Fibroblast of lung (primary cell): ENCODE results near the gene OR1L8. TPM values are rescaled to one million over a fixed set of nuclear protein-coding genes. Genes with fewer than 3 reads are reported as not detected.

Experiments used
- DNase-seq, 2 donors: peaks; one replicate each; pipeline versions ENCODE4 v3.0.0 to v3.0.0-alpha.2; 2010; ENCODE audit warnings: low read depth in 2 of 2
- H2AFZ ChIP-seq: 2 replicates; pipeline ENCODE4 v1.5.1; 2012; ENCODE audit warnings: low read length, control low read depth, inconsistent platforms
- H3K27ac ChIP-seq: 2 replicates; pipeline ENCODE4 v1.5.1; 2011; ENCODE audit warnings: low read length, control low read depth; ENCODE audit not compliant: insufficient read depth
- H3K27me3 ChIP-seq: 2 replicates; pipeline ENCODE4 v1.5.1; 2011; ENCODE audit warnings: mild to moderate bottlenecking, low read length; ENCODE audit not compliant: control insufficient read depth, insufficient read depth
- H3K36me3 ChIP-seq: 2 replicates; pipeline ENCODE4 v1.5.1; 2011; ENCODE audit warnings: low read length; ENCODE audit not compliant: control insufficient read depth, insufficient read depth
- H3K4me1 ChIP-seq: 2 replicates; pipeline ENCODE4 v1.5.1; 2011; ENCODE audit warnings: low read length; ENCODE audit not compliant: control insufficient read depth, insufficient read depth; ENCODE audit errors: extremely low read depth
- H3K4me2 ChIP-seq: 2 replicates; pipeline ENCODE4 v1.5.1; 2011; ENCODE audit warnings: low read length, control low read depth; ENCODE audit not compliant: insufficient read depth; ENCODE audit errors: extremely low read depth
- H3K4me3 ChIP-seq, 4 experiments: fragments of 200-600 bp in 1 of 4; sonication (generic) in 1 of 4; replicated peaks in 1 of 4; 2 replicates each; pipeline ENCODE4 v1.5.1; 2011 to 2016; ENCODE audit warnings: low read length in 4 of 4, low read depth in 3 of 4, mild to moderate bottlenecking in 3 of 4, control low read depth in 2 of 4, inconsistent platforms in 1 of 4, mixed read lengths in 1 of 4; ENCODE audit not compliant: insufficient read depth in 1 of 4; ENCODE audit errors: control extremely low read depth in 1 of 4
- H3K79me2 ChIP-seq: 2 replicates; pipeline ENCODE4 v1.5.1; 2012; ENCODE audit warnings: mild to moderate bottlenecking, low read length, inconsistent platforms; ENCODE audit not compliant: control insufficient read depth, insufficient read depth
- H3K9ac ChIP-seq: 2 replicates; pipeline ENCODE4 v1.5.1; 2011; ENCODE audit warnings: mild to moderate bottlenecking, low read length, control low read depth; ENCODE audit not compliant: insufficient read depth
- H3K9me3 ChIP-seq: 2 replicates; pipeline ENCODE4 v1.5.1; 2012; ENCODE audit warnings: low read depth, low read length; ENCODE audit not compliant: control insufficient read depth, insufficient read depth
- H4K20me1 ChIP-seq: 2 replicates; pipeline ENCODE4 v1.5.1; 2011; ENCODE audit warnings: low read length; ENCODE audit not compliant: control insufficient read depth, insufficient read depth; ENCODE audit errors: extremely low read depth
- EZH2 ChIP-seq: IDR thresholded peaks from 2 replicates; pipeline ENCODE4 v1.5.1; 2012; ENCODE audit warnings: low read length, control low read depth, mild to moderate bottlenecking; ENCODE audit errors: missing control alignments
- polyA plus RNA-seq, 2 donors: library from polyadenylated mRNA; depleted of rRNA in 1 of 2; stranded (reverse) in 1 of 2; unstranded in 1 of 2; fragments of >200 nt; gene quantifications; 2 replicates each; pipeline ENCODE4 v1.2.1, GENCODE V29; 2011 to 2012; ENCODE audit warnings: missing spikeins in 1 of 2
- total RNA-seq: library from RNA; depleted of rRNA; stranded (reverse); fragments of >200 nt; gene quantifications from 2 replicates; pipeline ENCODE4 v1.2.1, GENCODE V29; 2014
- TF ChIP-seq, protein P1 (sequence below), 2 donors: IDR thresholded peaks in 1 of 2; conservative IDR thresholded peaks in 1 of 2; 1 replicate in 1 of 2; 2 replicates in 1 of 2; pipeline ENCODE4 v1.5.1; 2011 to 2012; ENCODE audit warnings: low read length in 2 of 2, control low read depth in 1 of 2, inconsistent platforms in 1 of 2, low read depth in 1 of 2, mild to moderate bottlenecking in 1 of 2

OR1L8 gene
- total and polyA plus RNA-seq, 2 donors (not counting 1 experiment from before 2014, with no cell fraction given): 0.07 TPM; not detected in 1

DNA sequence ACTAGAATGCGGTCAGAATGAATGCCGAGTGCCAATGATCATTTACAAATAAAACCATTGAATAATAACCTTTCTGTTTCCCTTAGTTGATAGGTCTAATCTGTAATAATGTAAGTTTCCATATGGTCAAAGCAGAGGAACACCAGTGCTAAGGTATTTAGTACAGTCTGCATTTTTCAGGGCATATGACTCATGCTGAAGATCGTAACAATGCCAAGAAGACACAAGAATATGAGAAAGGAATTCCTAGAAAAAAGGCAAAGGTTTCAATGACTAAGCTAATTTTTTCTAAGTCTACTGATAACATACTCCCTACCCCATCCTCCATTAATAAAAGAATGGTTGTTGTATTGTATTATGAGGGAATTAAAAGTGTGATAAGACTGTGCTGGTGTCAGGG lies 2.8 kb downstream of the OR1L8 start:
- peak in 1 of 2 donors; percentile 68 for DNase-seq
- Histone ChIP-seq H3K9me3 (no peaks in the 10 kb centered on the region), H3K27me3 (no peaks in the 10 kb centered on the region), H4K20me1 (no peaks in the 10 kb centered on the region), H3K4me3 (no peak overlapping the region), H3K27ac (no peak overlapping the region), H3K4me2 (no peak overlapping the region), H3K4me1 (no peaks in the 10 kb centered on the region), H3K79me2 (no peaks in the 10 kb centered on the region), H3K9ac (no peak overlapping the region), H2AFZ (no peak overlapping the region), H3K36me3 (no peaks in the 10 kb centered on the region)
- no peak for TF ChIP-seq EZH2
- TF ChIP-seq, protein P1, sequence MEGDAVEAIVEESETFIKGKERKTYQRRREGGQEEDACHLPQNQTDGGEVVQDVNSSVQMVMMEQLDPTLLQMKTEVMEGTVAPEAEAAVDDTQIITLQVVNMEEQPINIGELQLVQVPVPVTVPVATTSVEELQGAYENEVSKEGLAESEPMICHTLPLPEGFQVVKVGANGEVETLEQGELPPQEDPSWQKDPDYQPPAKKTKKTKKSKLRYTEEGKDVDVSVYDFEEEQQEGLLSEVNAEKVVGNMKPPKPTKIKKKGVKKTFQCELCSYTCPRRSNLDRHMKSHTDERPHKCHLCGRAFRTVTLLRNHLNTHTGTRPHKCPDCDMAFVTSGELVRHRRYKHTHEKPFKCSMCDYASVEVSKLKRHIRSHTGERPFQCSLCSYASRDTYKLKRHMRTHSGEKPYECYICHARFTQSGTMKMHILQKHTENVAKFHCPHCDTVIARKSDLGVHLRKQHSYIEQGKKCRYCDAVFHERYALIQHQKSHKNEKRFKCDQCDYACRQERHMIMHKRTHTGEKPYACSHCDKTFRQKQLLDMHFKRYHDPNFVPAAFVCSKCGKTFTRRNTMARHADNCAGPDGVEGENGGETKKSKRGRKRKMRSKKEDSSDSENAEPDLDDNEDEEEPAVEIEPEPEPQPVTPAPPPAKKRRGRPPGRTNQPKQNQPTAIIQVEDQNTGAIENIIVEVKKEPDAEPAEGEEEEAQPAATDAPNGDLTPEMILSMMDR (conservative IDR thresholded peaks at IDR 0.05 in 1 of 2, IDR thresholded peaks at IDR 0.05 in 1 of 2; ENCODE audit: low read depth in 1 of 2, low read length in 2 of 2): no peak

DNA sequence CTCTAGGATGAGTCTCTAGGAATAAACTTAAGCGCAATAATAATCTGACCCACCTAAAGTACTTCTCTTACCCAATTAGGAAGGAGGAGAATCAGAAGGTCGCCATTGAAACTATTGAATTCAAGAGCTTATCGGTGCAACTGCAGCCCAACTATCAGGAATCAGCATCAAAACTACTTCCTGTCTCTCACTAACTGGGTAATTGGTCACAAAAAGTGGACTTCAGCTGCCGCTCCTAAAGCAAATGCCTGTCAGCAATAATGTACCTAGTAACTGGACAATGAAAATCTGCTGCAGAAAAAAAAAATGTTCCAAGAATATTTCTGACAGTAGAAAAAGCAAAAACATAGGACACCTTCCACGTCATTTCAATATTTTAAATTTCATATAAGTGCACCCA lies 3.3 kb downstream of the OR1L8 start:
- Histone ChIP-seq H3K27me3 (no peaks in the 10 kb centered on the region), H3K79me2 (no peaks in the 10 kb centered on the region), H3K4me2 (no peak overlapping the region), H3K27ac (no peak overlapping the region), H4K20me1 (no peaks in the 10 kb centered on the region), H3K4me3 (no peak overlapping the region), H3K4me1 (no peaks in the 10 kb centered on the region), H3K9me3 (no peaks in the 10 kb centered on the region), H3K9ac (no peak overlapping the region), H3K36me3 (no peaks in the 10 kb centered on the region), H2AFZ (no peak overlapping the region)
- no peak for TF ChIP-seq EZH2
- DNase-seq: no peak

DNA sequence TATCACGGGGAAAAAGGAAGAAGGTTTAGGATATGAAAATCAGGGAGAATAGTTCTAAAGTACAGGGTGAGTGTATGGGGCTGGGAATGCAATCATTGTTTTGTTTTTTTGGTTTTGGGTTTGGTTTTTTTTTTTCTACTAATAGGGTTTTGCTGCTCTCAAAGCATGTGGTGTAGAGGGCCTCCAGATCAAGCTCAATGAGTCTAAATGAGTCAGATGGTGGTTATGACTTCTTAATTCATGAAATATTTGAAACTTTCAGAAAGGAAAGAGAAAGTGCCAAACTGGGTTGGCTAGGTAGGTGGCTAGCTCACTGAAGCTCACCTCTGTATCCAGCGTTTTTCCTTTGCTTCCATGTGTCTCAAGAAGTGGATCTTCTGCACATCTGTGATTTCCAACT lies 10.7 kb downstream of the OR1L8 start:
- Histone ChIP-seq H3K79me2 (no peaks in the 10 kb centered on the region), H3K36me3 (no peaks in the 10 kb centered on the region), H4K20me1 (no peaks in the 10 kb centered on the region), H3K27ac (no peak overlapping the region), H3K9me3 (no peaks in the 10 kb centered on the region), H3K27me3 (no peaks in the 10 kb centered on the region), H3K4me3 (no peak overlapping the region), H3K4me2 (no peak overlapping the region), H3K9ac (no peak overlapping the region), H2AFZ (no peak overlapping the region), H3K4me1 (no peaks in the 10 kb centered on the region)
- TF ChIP-seq, protein P1 (conservative IDR thresholded peaks at IDR 0.05 in 1 of 2, IDR thresholded peaks at IDR 0.05 in 1 of 2; ENCODE audit: low read depth in 1 of 2, low read length in 2 of 2): no peak
- TF ChIP-seq EZH2: no peak
- no peak for DNase-seq
